ENCODE results near the gene COX19.

Gene COX19

DNA sequence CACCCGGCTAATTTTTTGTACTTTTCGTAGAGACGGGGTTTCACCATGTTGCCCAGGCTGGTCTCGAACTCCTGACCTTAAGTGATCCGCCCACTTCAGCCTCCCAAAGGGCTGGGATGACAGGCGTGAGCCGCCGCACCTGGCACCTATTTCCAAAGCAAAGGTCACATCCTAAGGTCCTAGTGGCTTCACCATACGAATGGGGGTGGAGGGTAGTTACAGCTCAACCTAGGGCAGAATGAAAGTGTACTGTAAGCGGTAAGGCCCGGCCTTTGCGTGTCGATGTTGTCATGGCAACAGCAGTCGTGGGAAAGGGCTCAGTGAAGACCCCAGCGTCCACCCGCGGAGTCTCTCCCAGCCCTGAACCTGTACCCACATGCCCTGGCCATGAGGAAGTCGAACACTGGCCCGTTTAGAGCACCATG, 1.6 kb upstream of the COX19 start:
- Histone ChIP-seq H3K27me3 (replicated peaks in 2 of 5; ENCODE audit: control insufficient read depth in 4 of 5, insufficient read depth in 5 of 5, low read length in 4 of 5) (no peaks in the 10 kb centered on the region), H3K4me1 (ENCODE audit: control extremely low read depth in 1 of 4, control insufficient read depth in 4 of 4, insufficient read depth in 4 of 4, low read length in 3 of 4) (peaks cover 3 to 23% (median 13%) of the 10 kb centered on the region in 4 experiments), H3K4me3 (ENCODE audit: control insufficient read depth in 1 of 7, extremely low read depth in 1 of 7, insufficient read depth in 4 of 7, low read depth in 2 of 7, low read length in 6 of 7) (no peak overlapping the region), H3K36me3 (ENCODE audit: control insufficient read depth in 4 of 4, insufficient read depth in 4 of 4, low read length in 3 of 4) (peaks cover 4 to 16% (median 11%) of the 10 kb centered on the region in 4 experiments), H3K27ac (ENCODE audit: insufficient read depth in 1 of 2, low read depth in 1 of 2, low read length in 2 of 2, poor library complexity in 1 of 2, severe bottlenecking in 2 of 2) (no peak overlapping the region), H3K9me3 (ENCODE audit: control extremely low read depth in 1 of 5, control insufficient read depth in 4 of 5, insufficient read depth in 2 of 5, low read depth in 1 of 5, low read length in 4 of 5) (no peaks in the 10 kb centered on the region)
- ChIA-PET CTCF (interaction anchor here (0.9 to 5.4 kb wide), 3 partner anchors 9 to 82 kb away, joined by 3 to 41 read pairs (median 3); no protein-coding TSS in a partner anchor), POLR2A (no interaction called here)
- no peak for DNase-seq
- 95% methylated on average over 17 of the region's 19 CpGs for WGBS (ENCODE audit: insufficient coverage)

DNA sequence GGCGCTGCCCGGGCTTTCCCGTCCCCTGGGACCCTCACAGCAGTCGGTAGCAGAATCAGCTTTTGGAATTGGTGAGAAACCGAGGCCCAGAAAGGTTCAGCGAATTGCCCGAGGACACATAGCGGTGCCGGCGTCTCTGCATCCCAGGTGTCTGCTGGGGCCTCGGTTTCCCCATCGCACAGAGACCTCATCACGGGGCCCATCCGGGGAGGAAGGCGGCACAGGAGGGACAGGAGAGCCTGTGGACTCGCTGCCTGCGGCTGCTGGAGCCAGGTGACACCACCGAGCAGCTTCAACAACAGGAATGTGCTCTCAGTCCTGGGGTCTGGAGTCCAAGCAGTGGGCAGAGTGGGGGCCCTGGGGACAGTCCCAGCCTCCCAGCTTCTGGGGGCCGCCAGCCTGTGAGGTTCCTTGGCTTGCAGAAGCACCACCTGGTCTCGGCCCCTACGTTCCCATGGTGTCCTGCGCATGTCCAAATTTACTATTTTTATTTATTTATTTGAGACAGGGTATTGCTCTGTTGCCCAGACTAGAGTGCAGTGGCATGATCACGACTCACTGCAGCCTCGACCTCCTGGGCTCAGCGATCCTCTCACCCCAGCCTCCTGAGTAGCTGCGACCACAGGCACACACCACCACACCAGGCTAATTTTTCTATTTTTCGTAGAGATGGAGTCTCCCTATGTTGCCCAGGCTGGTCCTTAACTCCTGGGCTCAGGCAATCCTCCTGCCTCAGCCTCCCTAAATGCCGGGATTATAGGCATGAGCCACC, 539 bp upstream of the COX19 start:
- WGBS (ENCODE audit: insufficient coverage): 47% methylated on average over 20 of the region's 28 CpGs

GRCh38 chr7:974172-974571, 1.2 kb downstream of the COX19 start:
- Histone ChIP-seq H3K27me3 (replicated peaks in 2 of 5; ENCODE audit: control insufficient read depth in 4 of 5, insufficient read depth in 5 of 5, low read length in 4 of 5) (no peaks in the 10 kb centered on the region), H3K4me1 (ENCODE audit: control extremely low read depth in 1 of 4, control insufficient read depth in 4 of 4, insufficient read depth in 4 of 4, low read length in 3 of 4) (peaks cover 3 to 23% (median 13%) of the 10 kb centered on the region in 4 experiments), H3K9me3 (ENCODE audit: control extremely low read depth in 1 of 5, control insufficient read depth in 4 of 5, insufficient read depth in 2 of 5, low read depth in 1 of 5, low read length in 4 of 5) (no peaks in the 10 kb centered on the region), H3K36me3 (ENCODE audit: control insufficient read depth in 4 of 4, insufficient read depth in 4 of 4, low read length in 3 of 4) (peaks cover 6 to 37% (median 25%) of the 10 kb centered on the region in 4 experiments), H3K4me3 (ENCODE audit: control insufficient read depth in 1 of 7, extremely low read depth in 1 of 7, insufficient read depth in 4 of 7, low read depth in 2 of 7, low read length in 6 of 7) (peak overlapping the region in 6 of 7 experiments; percentile 78 to 97 (median 90)), H3K27ac (ENCODE audit: insufficient read depth in 1 of 2, low read depth in 1 of 2, low read length in 2 of 2, poor library complexity in 1 of 2, severe bottlenecking in 2 of 2) (no peak overlapping the region)
- no peak for DNase-seq
- WGBS (ENCODE audit: insufficient coverage): no CpG with 5 or more reads among the region's 7 CpGs
- CTCF ChIA-PET: interaction anchor here (1.2 to 3.5 kb wide), 10 partner anchors 9 to 107 kb away, joined by 3 to 15 read pairs (median 4); partner anchors contain the start of gene GPR146
- POLR2A ChIA-PET: interaction anchor here (1.0 to 1.9 kb wide), 2 partner anchors 9 to 46 kb away, joined by 4 to 8 read pairs; no protein-coding TSS in a partner anchor

More for the DNA sequence above, 539 bp upstream of the COX19 start:
- no peak for DNase-seq
- Histone ChIP-seq H3K4me3 (ENCODE audit: control insufficient read depth in 1 of 7, extremely low read depth in 1 of 7, insufficient read depth in 4 of 7, low read depth in 2 of 7, low read length in 6 of 7) (peak overlapping the region in 6 of 7 experiments; percentile 2 to 97 (median 90)), H3K27ac (ENCODE audit: insufficient read depth in 1 of 2, low read depth in 1 of 2, low read length in 2 of 2, poor library complexity in 1 of 2, severe bottlenecking in 2 of 2) (no peak overlapping the region), H3K36me3 (ENCODE audit: control insufficient read depth in 4 of 4, insufficient read depth in 4 of 4, low read length in 3 of 4) (peaks cover 5 to 23% (median 18%) of the 10 kb centered on the region in 4 experiments), H3K4me1 (ENCODE audit: control extremely low read depth in 1 of 4, control insufficient read depth in 4 of 4, insufficient read depth in 4 of 4, low read length in 3 of 4) (peaks cover 3 to 23% (median 13%) of the 10 kb centered on the region in 4 experiments), H3K27me3 (replicated peaks in 2 of 5; ENCODE audit: control insufficient read depth in 4 of 5, insufficient read depth in 5 of 5, low read length in 4 of 5) (no peaks in the 10 kb centered on the region), H3K9me3 (ENCODE audit: control extremely low read depth in 1 of 5, control insufficient read depth in 4 of 5, insufficient read depth in 2 of 5, low read depth in 1 of 5, low read length in 4 of 5) (no peaks in the 10 kb centered on the region)
- CTCF ChIA-PET: interaction anchor here (0.9 to 5.4 kb wide), 5 partner anchors 10 to 90 kb away, joined by 3 to 41 read pairs (median 5); no protein-coding TSS in a partner anchor
- POLR2A ChIA-PET: interaction anchor here (1.1 to 1.9 kb wide), 4 partner anchors 10 to 99 kb away, joined by 4 to 9 read pairs (median 7); partner anchors contain the start of gene GET4

- ChIA-PET POLR2A (interaction anchor here (0.6 to 1.0 kb wide), 2 partner anchors 18 to 22 kb away, joined by 3 to 4 read pairs; no protein-coding TSS in a partner anchor), CTCF (interaction anchor here (1.2 to 3.5 kb wide), 9 partner anchors 9 to 108 kb away, joined by 3 to 15 read pairs (median 4); partner anchors contain the start of gene GPR146)
- WGBS (ENCODE audit: insufficient coverage): 96% methylated on average over 7 of the region's 9 CpGs
- H3K27ac ChIP-seq (ENCODE audit: insufficient read depth in 1 of 2, low read depth in 1 of 2, low read length in 2 of 2, poor library complexity in 1 of 2, severe bottlenecking in 2 of 2): no peak overlapping the region
- H3K36me3 ChIP-seq (ENCODE audit: control insufficient read depth in 4 of 4, insufficient read depth in 4 of 4, low read length in 3 of 4): peaks cover 6 to 45% (median 32%) of the 10 kb centered on the region in 4 experiments
- DNase-seq: no peak
- H3K4me3 ChIP-seq (ENCODE audit: control insufficient read depth in 1 of 7, extremely low read depth in 1 of 7, insufficient read depth in 4 of 7, low read depth in 2 of 7, low read length in 6 of 7): no peak overlapping the region
- no peaks in the 10 kb centered on the region for H3K27me3 ChIP-seq (replicated peaks in 2 of 5; ENCODE audit: control insufficient read depth in 4 of 5, insufficient read depth in 5 of 5, low read length in 4 of 5)
- H3K4me1 ChIP-seq (ENCODE audit: control extremely low read depth in 1 of 4, control insufficient read depth in 4 of 4, insufficient read depth in 4 of 4, low read length in 3 of 4): peaks cover 3 to 23% (median 13%) of the 10 kb centered on the region in 4 experiments
- H3K9me3 ChIP-seq (ENCODE audit: control extremely low read depth in 1 of 5, control insufficient read depth in 4 of 5, insufficient read depth in 2 of 5, low read depth in 1 of 5, low read length in 4 of 5): no peaks in the 10 kb centered on the region
Measured at GRCh38 chr7:973312-973711, 2.0 kb downstream of the COX19 start.

DNA sequence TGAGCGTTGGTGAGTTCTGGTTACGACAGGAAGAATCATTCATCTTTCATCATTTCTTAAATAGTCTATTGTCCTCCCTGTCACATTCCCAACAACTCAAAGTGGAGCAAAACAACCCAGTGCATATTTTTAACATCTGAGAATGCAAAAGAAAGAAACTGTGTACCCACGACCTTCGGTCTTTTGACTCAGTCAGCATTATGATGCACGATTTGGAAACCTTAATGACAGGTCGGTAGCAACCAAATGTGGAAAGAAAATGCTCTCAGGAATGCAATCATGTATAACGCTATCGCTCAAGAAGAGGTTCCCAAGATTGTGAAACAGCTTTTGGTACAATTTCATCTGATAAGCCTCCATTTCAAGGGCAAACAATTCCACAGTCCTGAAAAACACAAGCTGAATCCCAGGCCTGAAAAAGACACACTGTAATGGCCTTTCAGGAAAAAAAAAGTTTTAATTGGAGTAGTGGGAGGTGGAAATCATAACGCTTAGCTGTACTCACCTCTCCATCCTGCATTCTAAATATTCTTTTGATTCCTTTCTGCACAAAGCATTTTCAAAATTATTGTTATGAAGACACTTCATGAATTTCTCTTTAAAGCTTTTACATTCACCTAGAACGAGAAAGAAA, 2.6 kb downstream of the COX19 start:
- POLR2A ChIA-PET: interaction anchor here (0.6 to 1.0 kb wide), 2 partner anchors 17 to 21 kb away, joined by 3 to 4 read pairs; no protein-coding TSS in a partner anchor
- WGBS (ENCODE audit: insufficient coverage): 96% methylated on average over 7 of the region's 10 CpGs
- CTCF ChIA-PET: interaction anchor here (1.1 to 3.5 kb wide), 9 partner anchors 9 to 171 kb away, joined by 3 to 15 read pairs (median 3); partner anchors contain the start of gene ADAP1
- DNase-seq: no peak
- Histone ChIP-seq H3K9me3 (ENCODE audit: control extremely low read depth in 1 of 5, control insufficient read depth in 4 of 5, insufficient read depth in 2 of 5, low read depth in 1 of 5, low read length in 4 of 5) (no peaks in the 10 kb centered on the region), H3K27me3 (replicated peaks in 2 of 5; ENCODE audit: control insufficient read depth in 4 of 5, insufficient read depth in 5 of 5, low read length in 4 of 5) (no peaks in the 10 kb centered on the region), H3K36me3 (ENCODE audit: control insufficient read depth in 4 of 4, insufficient read depth in 4 of 4, low read length in 3 of 4) (peaks cover 6 to 50% (median 36%) of the 10 kb centered on the region in 4 experiments), H3K27ac (ENCODE audit: insufficient read depth in 1 of 2, low read depth in 1 of 2, low read length in 2 of 2, poor library complexity in 1 of 2, severe bottlenecking in 2 of 2) (no peak overlapping the region), H3K4me3 (ENCODE audit: control insufficient read depth in 1 of 7, extremely low read depth in 1 of 7, insufficient read depth in 4 of 7, low read depth in 2 of 7, low read length in 6 of 7) (no peak overlapping the region), H3K4me1 (ENCODE audit: control extremely low read depth in 1 of 4, control insufficient read depth in 4 of 4, insufficient read depth in 4 of 4, low read length in 3 of 4) (peaks cover 3 to 23% (median 13%) of the 10 kb centered on the region in 4 experiments)

DNA sequence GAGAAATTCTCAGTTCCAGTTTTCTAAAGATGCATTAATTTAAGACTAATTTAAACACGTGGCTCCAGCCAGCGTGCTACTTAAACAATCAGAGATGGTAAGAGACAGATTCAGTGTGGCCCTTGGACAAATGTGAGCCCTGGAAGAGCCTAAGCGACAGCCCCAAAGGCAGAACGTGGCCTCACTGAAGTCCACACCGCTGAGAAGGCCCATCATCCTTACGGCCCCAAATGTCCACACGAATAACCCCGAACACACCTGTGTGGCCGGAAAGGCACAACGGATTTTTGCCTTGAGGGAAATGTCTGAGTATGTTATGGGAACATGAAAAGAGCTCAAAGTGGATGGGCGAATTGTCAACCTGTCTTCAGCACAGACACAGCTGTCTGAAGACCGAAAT, 3.2 kb downstream of the COX19 start:
- H3K27ac ChIP-seq (ENCODE audit: insufficient read depth in 1 of 2, low read depth in 1 of 2, low read length in 2 of 2, poor library complexity in 1 of 2, severe bottlenecking in 2 of 2): no peak overlapping the region
- no peaks in the 10 kb centered on the region for H3K9me3 ChIP-seq (ENCODE audit: control extremely low read depth in 1 of 5, control insufficient read depth in 4 of 5, insufficient read depth in 2 of 5, low read depth in 1 of 5, low read length in 4 of 5)
- WGBS (ENCODE audit: insufficient coverage): 100% methylated on average over 10 of the region's 12 CpGs
- CTCF ChIA-PET: interaction anchor here (0.6 to 2.9 kb wide), 7 partner anchors 10 to 172 kb away, joined by 3 to 13 read pairs (median 3); partner anchors contain the start of genes ADAP1 and GPR146
- POLR2A ChIA-PET: interaction anchor here (1.0 kb wide), 1 partner anchor 21 kb away, joined by 3 read pairs; no protein-coding TSS in a partner anchor
- peaks cover 6 to 57% (median 39%) of the 10 kb centered on the region in 4 experiments for H3K36me3 ChIP-seq (ENCODE audit: control insufficient read depth in 4 of 4, insufficient read depth in 4 of 4, low read length in 3 of 4)
- DNase-seq: no peak
- no peaks in the 10 kb centered on the region for H3K27me3 ChIP-seq (replicated peaks in 2 of 5; ENCODE audit: control insufficient read depth in 4 of 5, insufficient read depth in 5 of 5, low read length in 4 of 5)
- H3K4me1 ChIP-seq (ENCODE audit: control extremely low read depth in 1 of 4, control insufficient read depth in 4 of 4, insufficient read depth in 4 of 4, low read length in 3 of 4): peaks cover 3 to 23% (median 13%) of the 10 kb centered on the region in 4 experiments
- H3K4me3 ChIP-seq (ENCODE audit: control insufficient read depth in 1 of 7, extremely low read depth in 1 of 7, insufficient read depth in 4 of 7, low read depth in 2 of 7, low read length in 6 of 7): no peak overlapping the region

All from common myeloid progenitor, CD34-positive (primary cell).